Gastrocnemius medialis (tissue), 4 donors: ENCODE results near the gene CD82.

Experiments
- POLR2A ChIP-seq, 2 donors: fragments of 450-650 bp; IDR thresholded peaks; one replicate each; pipeline ENCODE4 v1.6.1; 2017; ENCODE audit warnings: antibody characterized with exemption in 2 of 2, mild to moderate bottlenecking in 2 of 2, moderate library complexity in 2 of 2
- TF ChIP-seq, protein P1 (sequence below), 5 experiments: fragments of 450-650 bp in 3 of 5; fragments of 200-600 bp in 2 of 5; sonication (generic) in 2 of 5; IDR thresholded peaks in 4 of 5; conservative IDR thresholded peaks in 1 of 5; 1 replicate in 4 of 5; 2 replicates in 1 of 5; pipeline ENCODE4 v1.5.1; 2016 to 2019; ENCODE audit warnings: antibody characterized with exemption in 5 of 5, mild to moderate bottlenecking in 3 of 5, moderate library complexity in 3 of 5

DNA sequence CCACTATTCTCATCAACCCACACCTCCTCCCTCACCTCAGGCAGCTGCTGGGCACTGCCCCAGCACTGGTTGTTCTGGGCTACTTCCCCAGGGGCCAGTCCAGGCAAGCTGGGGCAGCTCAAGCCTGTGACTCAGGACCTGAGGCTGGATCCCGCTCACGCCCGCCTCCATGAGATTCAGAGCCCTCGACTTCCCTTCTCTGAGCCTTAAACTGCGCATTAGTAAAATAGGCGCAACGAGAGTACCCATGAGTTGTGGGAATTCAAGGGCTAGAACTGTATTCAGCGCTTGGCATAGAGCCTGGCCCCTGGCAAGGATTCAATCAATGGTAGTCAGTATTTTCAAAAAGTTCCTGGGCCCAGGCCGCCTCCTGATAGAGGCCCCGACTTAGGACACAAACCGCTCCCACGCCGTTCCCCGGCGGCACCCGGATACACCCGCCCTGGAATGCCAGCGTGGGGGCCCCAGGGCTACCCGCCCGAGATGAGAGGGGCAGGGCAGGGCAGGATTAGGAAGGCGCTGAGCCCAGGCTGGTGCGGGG, 723 bp upstream of the CD82 start:
- TF ChIP-seq, protein P1, sequence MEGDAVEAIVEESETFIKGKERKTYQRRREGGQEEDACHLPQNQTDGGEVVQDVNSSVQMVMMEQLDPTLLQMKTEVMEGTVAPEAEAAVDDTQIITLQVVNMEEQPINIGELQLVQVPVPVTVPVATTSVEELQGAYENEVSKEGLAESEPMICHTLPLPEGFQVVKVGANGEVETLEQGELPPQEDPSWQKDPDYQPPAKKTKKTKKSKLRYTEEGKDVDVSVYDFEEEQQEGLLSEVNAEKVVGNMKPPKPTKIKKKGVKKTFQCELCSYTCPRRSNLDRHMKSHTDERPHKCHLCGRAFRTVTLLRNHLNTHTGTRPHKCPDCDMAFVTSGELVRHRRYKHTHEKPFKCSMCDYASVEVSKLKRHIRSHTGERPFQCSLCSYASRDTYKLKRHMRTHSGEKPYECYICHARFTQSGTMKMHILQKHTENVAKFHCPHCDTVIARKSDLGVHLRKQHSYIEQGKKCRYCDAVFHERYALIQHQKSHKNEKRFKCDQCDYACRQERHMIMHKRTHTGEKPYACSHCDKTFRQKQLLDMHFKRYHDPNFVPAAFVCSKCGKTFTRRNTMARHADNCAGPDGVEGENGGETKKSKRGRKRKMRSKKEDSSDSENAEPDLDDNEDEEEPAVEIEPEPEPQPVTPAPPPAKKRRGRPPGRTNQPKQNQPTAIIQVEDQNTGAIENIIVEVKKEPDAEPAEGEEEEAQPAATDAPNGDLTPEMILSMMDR (IDR thresholded peaks at IDR 0.05 in 4 of 5, conservative IDR thresholded peaks at IDR 0.05 in 1 of 5) = no peak
- TF ChIP-seq POLR2A (IDR thresholded peaks at IDR 0.05) = peak; percentile 73 to 76
